Natural killer cell treated with Interleukin-12 subunit alpha and Interleukin-12 subunit beta and Interleukin-15 and Interleukin-18, amount 100 ng/mL, for 72 hours (primary cell): ENCODE data around the gene SUMO4. TPM values are rescaled to one million over a fixed set of nuclear protein-coding genes. Genes with fewer than 3 reads are reported as not detected.
"Not testable (repeated sequence)": the region's sequence is repeated elsewhere in the genome, so short reads cannot be mapped to it uniquely, and the experiment has no call there.

Experiments
- ATAC-seq, 2 donors: fragments of 150-1000 bp; cut with Tn5 transposase in 1 of 2; sonication (Bioruptor Pico), chemical (Tn5 transposase) in 1 of 2; 2 replicates each; pipeline ENCODE4 v1.10.0; 2021
- DNase-seq: peaks from one replicate; pipeline ENCODE4 v3.0.0; 2022; ENCODE audit warnings: low spot score
- H3K27ac Mint-ChIP-seq, 2 donors: 1 replicate in 1 of 2; 2 replicates in 1 of 2; pipeline ENCODE4 v1.8.0; 2022; ENCODE audit warnings: mixed read lengths in 2 of 2, mild to moderate bottlenecking in 1 of 2, moderate library complexity in 1 of 2
- H3K27me3 Mint-ChIP-seq, 2 donors: 1 replicate in 1 of 2; 2 replicates in 1 of 2; pipeline ENCODE4 v1.8.0; 2022; ENCODE audit warnings: mixed read lengths in 2 of 2
- H3K36me3 Mint-ChIP-seq: one replicate; pipeline ENCODE4 v1.8.0; 2022; ENCODE audit warnings: mixed read lengths
- H3K4me1 Mint-ChIP-seq, 2 donors: 1 replicate in 1 of 2; 2 replicates in 1 of 2; pipeline ENCODE4 v1.8.0; 2022; ENCODE audit warnings: low read depth in 2 of 2, mixed read lengths in 2 of 2, mild to moderate bottlenecking in 1 of 2
- H3K4me3 Mint-ChIP-seq: one replicate; pipeline ENCODE4 v1.8.0; 2022; ENCODE audit warnings: mixed read lengths
- H3K9me3 Mint-ChIP-seq: 2 replicates; pipeline ENCODE4 v1.8.0; 2022; ENCODE audit warnings: mixed read lengths
- total RNA-seq, 2 donors: library from RNA; stranded (reverse); gene quantifications; one replicate each; pipeline ENCODE4 v1.2.3, GENCODE V29; 2022

SUMO4 gene
- total RNA-seq, 2 donors from 2014 or later = 9.0 to 23.2 TPM

DNA sequence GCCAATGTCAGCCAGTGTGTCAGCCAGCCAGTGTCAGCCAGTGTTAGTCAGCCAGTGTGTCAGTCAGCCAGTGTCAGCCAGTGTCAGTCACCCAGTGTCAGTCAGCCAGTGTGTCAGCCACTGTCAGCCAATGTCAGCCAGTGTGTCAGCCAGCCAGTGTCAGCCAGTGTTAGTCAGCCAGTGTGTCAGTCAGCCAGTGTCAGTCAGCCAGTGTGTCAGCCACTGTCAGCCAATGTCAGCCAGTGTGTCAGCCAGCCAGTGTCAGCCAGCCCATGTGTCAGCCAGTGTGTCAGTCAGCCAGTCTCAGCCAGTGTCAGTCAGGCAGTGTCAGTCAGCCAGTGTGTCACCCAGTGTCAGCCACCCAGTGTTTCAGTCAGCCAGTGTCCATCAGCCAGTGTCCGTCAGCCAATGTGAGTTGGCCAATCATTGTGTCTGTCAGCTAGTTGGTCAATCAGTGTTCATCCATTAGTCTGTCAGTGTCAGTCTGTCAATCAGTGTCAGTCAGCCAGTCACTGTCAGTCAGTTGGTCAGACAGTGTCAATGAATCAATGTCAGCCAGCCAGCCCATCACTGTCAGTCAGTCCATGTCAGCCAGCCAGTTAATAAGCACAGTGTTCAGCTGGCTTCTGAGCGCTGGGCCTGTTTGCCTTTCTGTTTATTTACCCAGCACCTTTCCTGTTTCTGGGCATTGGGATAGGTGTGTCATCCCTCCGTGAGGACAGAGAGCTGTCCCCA, 44.5 kb downstream of the SUMO4 start:
- DNase-seq, H3K9me3 Mint-ChIP-seq, H3K4me1 Mint-ChIP-seq, H3K27me3 Mint-ChIP-seq, H3K4me3 Mint-ChIP-seq, H3K27ac Mint-ChIP-seq, H3K36me3 Mint-ChIP-seq: not testable (repeated sequence)
- ATAC-seq = peak in 1 of 2 donors; percentile 25

DNA sequence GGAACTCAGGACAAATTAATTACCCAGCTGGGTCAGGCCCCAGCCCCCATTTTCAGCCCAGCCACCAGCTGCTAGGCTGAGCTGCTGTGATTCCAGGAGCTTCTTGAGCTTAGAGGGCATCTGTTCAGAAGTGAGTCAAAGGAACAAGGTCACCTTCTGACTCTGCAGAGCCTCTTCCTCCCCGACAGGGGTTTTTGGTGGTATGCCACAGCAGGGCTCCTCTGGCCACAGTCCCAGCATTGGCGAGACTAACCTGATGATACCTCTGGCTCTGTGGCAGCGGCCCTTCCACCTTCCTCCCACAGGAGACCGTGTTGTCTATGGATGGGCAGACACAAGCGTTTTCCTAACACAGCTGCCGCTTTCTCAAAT, 45.0 kb downstream of the SUMO4 start:
- Mint-ChIP-seq H3K4me3 (no peak overlapping the region), H3K36me3 (no peaks in the 10 kb centered on the region), H3K4me1 (peaks cover 0 to 9% of the 10 kb centered on the region in 2 donors), H3K27ac (no peak overlapping the region), H3K9me3 (no peaks in the 10 kb centered on the region), H3K27me3 (peaks cover 0 to 8% of the 10 kb centered on the region in 2 donors)
- DNase-seq (no peak), ATAC-seq (peak; percentile 25 to 75)

DNA sequence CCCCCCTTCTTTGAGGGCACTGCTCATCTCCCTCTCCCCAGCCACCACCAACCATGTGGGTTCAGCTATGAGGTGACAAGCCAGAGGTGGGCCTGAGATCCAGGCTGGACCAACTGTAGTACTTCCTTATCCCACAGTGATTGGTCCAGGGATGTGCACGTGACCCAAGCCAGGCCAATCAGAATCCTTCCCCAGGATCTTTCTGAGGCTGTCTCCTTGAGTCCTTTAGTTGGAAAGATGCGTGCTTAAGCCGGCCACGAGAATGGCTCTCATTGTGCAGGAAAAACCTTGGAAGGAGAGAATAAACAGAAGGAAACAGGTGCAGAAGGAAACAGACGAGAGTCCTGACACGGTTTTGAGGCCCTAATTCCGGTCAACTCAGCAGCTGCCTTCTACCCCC, 45.5 kb downstream of the SUMO4 start:
- DNase-seq (no peak), ATAC-seq (peak in 1 of 2 donors; percentile 33)
- Mint-ChIP-seq H3K4me3 (no peak overlapping the region), H3K4me1 (peaks cover 0 to 9% of the 10 kb centered on the region in 2 donors), H3K27me3 (peaks cover 0 to 8% of the 10 kb centered on the region in 2 donors), H3K36me3 (no peaks in the 10 kb centered on the region), H3K9me3 (no peaks in the 10 kb centered on the region), H3K27ac (no peak overlapping the region)

GRCh38 chr6:149446791-149447376, 46.8 kb downstream of the SUMO4 start:
- Mint-ChIP-seq H3K27me3 (peaks cover 0 to 8% of the 10 kb centered on the region in 2 donors), H3K27ac (no peak overlapping the region)
- ATAC-seq = no peak

GRCh38 chr6:149448821-149449453, 48.9 kb downstream of the SUMO4 start:
- Mint-ChIP-seq H3K27me3 (peaks cover 0 to 4% of the 10 kb centered on the region in 2 donors), H3K27ac (no peak overlapping the region), H3K36me3 (no peaks in the 10 kb centered on the region), H3K9me3 (no peaks in the 10 kb centered on the region), H3K4me3 (no peak overlapping the region), H3K4me1 (peaks cover 0 to 2% of the 10 kb centered on the region in 2 donors)
- DNase-seq (no peak), ATAC-seq (no peak)

More at GRCh38 chr6:149446791-149447376, 46.8 kb downstream of the SUMO4 start:
- Mint-ChIP-seq H3K4me1 (peaks cover 0 to 9% of the 10 kb centered on the region in 2 donors), H3K4me3 (no peak overlapping the region), H3K9me3 (no peaks in the 10 kb centered on the region), H3K36me3 (no peaks in the 10 kb centered on the region)
- DNase-seq = no peak

DNA sequence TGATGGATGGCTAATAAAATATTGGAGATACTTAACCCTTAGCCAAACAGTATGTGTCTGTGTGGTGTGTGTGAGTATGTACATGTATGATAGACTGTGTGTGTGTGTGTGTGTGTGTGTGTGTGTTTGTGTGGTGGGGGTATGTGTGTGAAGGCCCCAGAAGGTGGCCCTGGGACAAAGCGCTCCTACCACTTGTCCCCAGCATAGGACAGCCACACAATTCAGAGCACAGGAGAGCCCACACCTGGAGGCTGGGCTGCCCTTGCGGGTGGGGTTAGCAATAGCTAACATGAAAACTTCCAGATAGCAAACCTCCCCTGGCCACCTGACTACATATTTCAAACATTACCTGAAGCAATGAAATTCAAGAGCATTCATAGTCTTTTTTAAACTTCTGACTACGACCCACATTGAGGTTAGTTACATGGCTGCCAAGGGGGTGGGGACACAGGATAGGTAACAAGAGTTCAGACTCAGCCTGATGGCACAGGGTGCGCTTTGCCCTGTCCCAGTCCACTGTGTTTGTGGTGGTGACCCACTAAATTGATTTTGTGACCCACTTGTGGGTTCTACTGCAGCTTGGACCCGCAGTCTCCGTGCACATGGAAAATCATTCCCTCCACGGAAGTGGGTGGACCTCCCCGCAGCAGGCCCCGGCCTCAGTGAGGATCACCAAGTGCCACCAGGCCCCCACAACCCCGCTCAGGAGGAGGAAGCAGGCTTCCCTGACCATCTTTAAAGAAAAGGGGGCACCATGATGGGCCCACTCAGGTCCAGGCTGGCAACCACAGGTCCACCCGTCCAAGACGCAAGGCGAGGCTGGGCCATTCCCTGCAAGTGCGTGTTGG, 50.0 kb downstream of the SUMO4 start:
- Mint-ChIP-seq H3K4me1 (peaks cover 0 to 2% of the 10 kb centered on the region in 2 donors), H3K27me3 (peaks cover 0 to 4% of the 10 kb centered on the region in 2 donors), H3K27ac (no peak overlapping the region), H3K9me3 (no peaks in the 10 kb centered on the region), H3K36me3 (no peaks in the 10 kb centered on the region), H3K4me3 (peak overlapping the region; percentile 27)
- ATAC-seq = no peak
- no peak for DNase-seq

Other genes with a start within 250 kb of the SUMO4 start
- 100 to 1,000 TPM; 101 TPM for gene TAB2, start 82.5 kb upstream of the SUMO4 start, total RNA-seq
- 10 to 100 TPM in 1 of 2 donors, 1 to 10 TPM in 1; 2.1 to 16.0 TPM for gene ZC3H12D, start 84.8 kb downstream of the SUMO4 start, total RNA-seq
- gene PPIL4, start 145.8 kb downstream of the SUMO4 start, total RNA-seq = 10 to 100 TPM; 18.7 to 19.7 TPM
- gene GINM1, start 166.1 kb downstream of the SUMO4 start, total RNA-seq = 10 to 100 TPM in 1 of 2 donors, 1 to 10 TPM in 1; 9.9 to 16.6 TPM
- 10 to 100 TPM; 19.8 to 26.1 TPM for gene KATNA1, start 248.5 kb downstream of the SUMO4 start, total RNA-seq